GM12875 (cell line): ENCODE data around the gene FCMR.

Experiments
- H3K4me3 ChIP-seq: one replicate; pipeline ENCODE4 v1.5.1; 2011; ENCODE audit warnings: low read depth, low read length, control low read depth
- TF ChIP-seq, protein P1 (sequence below): IDR thresholded peaks from 2 replicates; pipeline ENCODE4 v1.5.1; 2011; ENCODE audit warnings: low read depth, mild to moderate bottlenecking, control low read depth, inconsistent platforms, low read length, moderate library complexity, borderline replicate concordance; ENCODE audit not compliant: insufficient read depth

Gene FCMR

GRCh38 chr1:206921772-206922265, at the start of gene FCMR:
Gene FCMR, minus strand, starts transcription at chr1:206921941. Its CDS starts 87 bp downstream, at chr1:206921854.
- H3K4me3 ChIP-seq = peak within 1 kb of the TSS; percentile 76
- TF ChIP-seq, protein P1, sequence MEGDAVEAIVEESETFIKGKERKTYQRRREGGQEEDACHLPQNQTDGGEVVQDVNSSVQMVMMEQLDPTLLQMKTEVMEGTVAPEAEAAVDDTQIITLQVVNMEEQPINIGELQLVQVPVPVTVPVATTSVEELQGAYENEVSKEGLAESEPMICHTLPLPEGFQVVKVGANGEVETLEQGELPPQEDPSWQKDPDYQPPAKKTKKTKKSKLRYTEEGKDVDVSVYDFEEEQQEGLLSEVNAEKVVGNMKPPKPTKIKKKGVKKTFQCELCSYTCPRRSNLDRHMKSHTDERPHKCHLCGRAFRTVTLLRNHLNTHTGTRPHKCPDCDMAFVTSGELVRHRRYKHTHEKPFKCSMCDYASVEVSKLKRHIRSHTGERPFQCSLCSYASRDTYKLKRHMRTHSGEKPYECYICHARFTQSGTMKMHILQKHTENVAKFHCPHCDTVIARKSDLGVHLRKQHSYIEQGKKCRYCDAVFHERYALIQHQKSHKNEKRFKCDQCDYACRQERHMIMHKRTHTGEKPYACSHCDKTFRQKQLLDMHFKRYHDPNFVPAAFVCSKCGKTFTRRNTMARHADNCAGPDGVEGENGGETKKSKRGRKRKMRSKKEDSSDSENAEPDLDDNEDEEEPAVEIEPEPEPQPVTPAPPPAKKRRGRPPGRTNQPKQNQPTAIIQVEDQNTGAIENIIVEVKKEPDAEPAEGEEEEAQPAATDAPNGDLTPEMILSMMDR = no peak

DNA sequence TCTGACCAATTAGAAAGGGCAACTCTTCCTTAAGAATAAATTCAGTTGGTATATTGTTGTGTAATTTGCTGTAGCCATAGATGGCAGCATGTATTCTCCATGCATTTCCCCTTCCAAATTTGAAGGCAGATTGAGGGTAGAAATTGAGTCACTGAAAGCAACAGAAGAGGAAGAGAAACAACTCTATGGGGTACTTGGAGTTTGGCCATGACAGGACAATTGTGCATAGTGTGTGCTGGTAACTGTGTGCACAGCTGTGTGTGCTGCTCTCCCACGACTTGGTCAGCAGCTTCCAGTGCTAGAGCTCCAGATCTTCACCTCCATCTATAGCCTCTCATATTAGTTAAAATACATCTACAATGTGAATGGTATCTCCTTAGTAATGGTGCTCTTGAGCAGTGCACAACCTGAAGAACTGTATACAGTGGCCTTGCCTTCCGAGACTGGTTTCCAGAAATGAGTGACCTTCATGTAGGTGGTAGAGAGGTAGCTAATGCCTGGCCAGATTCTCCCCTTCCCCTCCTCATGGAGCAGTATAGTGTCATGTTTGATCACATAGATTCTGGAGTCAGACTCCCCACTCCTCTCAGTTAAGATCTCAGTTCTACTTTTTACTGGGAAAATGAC, 49.4 kb upstream of the FCMR start:
- no peak overlapping the region for H3K4me3 ChIP-seq
- TF ChIP-seq, protein P1 = no peak

DNA sequence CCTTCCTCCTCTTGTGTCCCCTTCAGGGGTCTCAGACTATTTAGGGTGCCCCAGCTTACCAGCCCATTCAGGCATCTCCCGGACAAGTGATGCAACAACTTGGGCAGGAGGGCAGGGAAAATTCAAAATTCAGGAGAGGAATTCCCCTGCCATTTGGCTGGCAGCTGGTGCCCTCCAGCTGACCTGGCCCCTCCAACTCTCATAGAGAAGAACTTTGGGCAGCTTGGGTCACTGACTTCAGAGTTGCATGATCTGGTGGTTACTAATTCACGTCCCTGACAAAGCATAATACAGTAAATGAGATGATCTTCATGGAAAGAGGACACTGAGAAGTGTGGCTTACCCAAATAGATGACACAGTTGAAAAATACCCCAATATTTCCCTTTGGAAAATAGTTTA, 48.7 kb upstream of the FCMR start, which contains the start of gene FCAMR:
Gene FCAMR, minus strand, starts transcription at position 15 of the 400 bp plus-strand sequence. CDS start 335 bp downstream, outside the sequence.
- no peak within 1 kb of the TSS for H3K4me3 ChIP-seq
- TF ChIP-seq, protein P1 = no peak

DNA sequence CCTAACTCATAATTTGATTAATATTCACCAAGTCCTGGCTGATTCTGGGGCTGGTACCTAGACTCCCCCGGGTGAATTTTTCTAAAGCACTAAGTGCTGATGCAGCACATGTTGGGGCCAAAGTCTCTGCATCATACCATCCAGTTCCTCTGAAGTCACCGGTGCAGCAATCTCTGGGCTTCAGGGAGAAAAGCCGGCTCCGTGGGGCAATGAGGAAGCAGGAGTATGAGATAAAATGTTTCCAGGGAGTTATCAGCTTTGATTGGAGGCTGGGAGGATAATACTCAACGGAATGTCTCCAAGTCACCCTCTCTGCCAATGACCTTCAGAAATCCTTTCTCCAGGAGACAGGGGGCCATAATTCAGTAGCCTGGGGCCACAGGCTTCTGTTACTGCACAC, 47.3 kb upstream of the FCMR start:
- TF ChIP-seq, protein P1 = no peak
- H3K4me3 ChIP-seq = no peak overlapping the region

DNA sequence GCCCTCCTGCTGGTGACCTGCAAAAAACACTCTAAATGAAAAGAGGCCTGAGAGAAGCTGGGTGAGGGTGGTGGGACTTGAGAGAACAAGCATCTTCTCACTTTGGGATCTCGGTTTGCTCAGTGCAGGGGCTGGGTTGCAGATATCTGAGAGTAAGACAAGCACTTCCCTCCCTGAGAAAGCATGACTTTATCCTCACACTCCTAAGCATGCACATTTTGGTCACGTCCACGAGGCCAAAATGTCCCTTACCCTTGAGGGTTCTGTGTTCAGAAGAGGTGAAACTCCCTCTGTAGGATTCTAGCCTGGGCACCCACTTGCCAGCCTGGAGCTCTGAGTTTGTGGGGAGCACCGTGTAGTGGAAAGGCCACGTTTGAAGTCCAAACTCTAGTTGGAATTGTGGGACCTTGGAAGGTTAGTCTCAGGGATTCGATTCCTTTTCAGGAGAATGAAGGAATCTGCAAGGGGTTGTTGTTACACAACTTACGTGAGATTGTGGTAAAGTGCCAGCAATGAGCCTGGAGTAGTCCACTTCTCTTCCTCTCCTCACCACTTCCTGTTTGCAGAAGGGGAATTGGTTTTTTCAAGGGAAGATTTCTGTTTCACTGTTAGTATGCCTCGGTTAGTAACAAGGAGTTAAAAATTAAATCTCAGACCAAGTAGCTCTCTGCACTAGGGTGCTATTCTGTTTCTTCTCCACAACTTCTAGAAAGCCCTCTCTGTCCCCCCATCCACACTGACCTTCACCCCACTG, 45.5 kb upstream of the FCMR start:
- no peak overlapping the region for H3K4me3 ChIP-seq

GRCh38 chr1:206965781-206966180, 44.0 kb upstream of the FCMR start:
- no peak overlapping the region for H3K4me3 ChIP-seq
- TF ChIP-seq, protein P1 = no peak

More for the DNA sequence above, 45.5 kb upstream of the FCMR start:
- TF ChIP-seq, protein P1 = no peak
